Measurements from ENCODE around the gene AOPEP. TPM values are rescaled to one million over a fixed set of nuclear protein-coding genes. Genes with fewer than 3 reads are reported as not detected.

Gene AOPEP
- total RNA-seq, 4 donors from 2014 or later, result 80.7 to 428 (median 126) TPM

DNA sequence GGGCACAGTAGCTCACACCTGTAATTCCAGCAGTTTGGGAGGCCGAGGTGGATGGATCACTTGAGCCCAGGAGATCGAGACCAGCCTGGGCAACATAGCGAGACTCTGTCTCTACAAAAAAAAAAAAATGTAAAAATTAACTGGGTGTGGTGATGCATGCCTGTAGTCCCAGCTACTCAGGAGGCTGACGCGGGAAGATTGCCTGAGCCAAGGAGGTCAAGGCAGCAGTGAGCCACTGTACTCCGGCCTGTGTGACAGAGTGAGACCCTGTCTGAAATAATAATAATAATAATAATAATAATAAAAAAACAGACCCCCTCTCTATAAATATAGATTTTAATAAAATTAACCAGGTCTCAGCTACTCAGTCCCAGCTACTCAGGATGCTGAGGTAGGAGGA lies 179.7 kb downstream of the AOPEP start:
- H3K4me1 ChIP-seq, result peaks cover 0 to 14% of the 10 kb centered on the region in 2 donors
- no peak overlapping the region for H3K4me3 ChIP-seq
- H3K27ac ChIP-seq, result peak overlapping the region in 1 of 2 donors; percentile 79
- no peaks in the 10 kb centered on the region for H3K9me3 ChIP-seq
- no peak for DNase-seq
- TF ChIP-seq, protein P1, sequence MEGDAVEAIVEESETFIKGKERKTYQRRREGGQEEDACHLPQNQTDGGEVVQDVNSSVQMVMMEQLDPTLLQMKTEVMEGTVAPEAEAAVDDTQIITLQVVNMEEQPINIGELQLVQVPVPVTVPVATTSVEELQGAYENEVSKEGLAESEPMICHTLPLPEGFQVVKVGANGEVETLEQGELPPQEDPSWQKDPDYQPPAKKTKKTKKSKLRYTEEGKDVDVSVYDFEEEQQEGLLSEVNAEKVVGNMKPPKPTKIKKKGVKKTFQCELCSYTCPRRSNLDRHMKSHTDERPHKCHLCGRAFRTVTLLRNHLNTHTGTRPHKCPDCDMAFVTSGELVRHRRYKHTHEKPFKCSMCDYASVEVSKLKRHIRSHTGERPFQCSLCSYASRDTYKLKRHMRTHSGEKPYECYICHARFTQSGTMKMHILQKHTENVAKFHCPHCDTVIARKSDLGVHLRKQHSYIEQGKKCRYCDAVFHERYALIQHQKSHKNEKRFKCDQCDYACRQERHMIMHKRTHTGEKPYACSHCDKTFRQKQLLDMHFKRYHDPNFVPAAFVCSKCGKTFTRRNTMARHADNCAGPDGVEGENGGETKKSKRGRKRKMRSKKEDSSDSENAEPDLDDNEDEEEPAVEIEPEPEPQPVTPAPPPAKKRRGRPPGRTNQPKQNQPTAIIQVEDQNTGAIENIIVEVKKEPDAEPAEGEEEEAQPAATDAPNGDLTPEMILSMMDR (IDR thresholded peaks at IDR 0.05), result no peak
- no peak for TF ChIP-seq POLR2A (IDR thresholded peaks at IDR 0.05)
- intact Hi-C loops (cut with DNase I; ENCODE audit: low total_unique reads), result no loop called here
- H3K36me3 ChIP-seq, result no peaks in the 10 kb centered on the region
- no peaks in the 10 kb centered on the region for H3K27me3 ChIP-seq

DNA sequence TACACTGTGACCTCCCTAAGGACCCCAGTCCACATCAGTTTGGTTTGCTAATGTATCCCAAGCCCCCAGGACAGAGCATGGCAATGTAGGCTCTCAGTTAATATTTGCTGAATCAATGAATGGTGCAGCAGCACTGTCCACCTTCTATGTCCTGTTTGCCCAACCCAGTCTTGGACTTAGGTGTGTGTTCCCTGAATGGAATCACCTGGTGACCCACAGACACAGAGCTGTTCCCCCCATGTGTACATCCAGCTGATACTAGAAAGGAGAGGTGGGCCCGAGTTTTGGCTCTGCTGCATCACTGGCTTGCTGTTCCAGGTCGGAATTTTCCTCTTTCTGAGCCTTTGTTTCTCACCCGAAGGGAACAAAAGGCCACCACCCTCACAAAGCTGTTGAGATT lies 180.2 kb downstream of the AOPEP start:
- DNase-seq, result no peak
- Histone ChIP-seq H3K4me3 (no peak overlapping the region), H3K36me3 (no peaks in the 10 kb centered on the region), H3K27ac (peak overlapping the region; percentile 79 to 85), H3K4me1 (peaks cover 0 to 9% of the 10 kb centered on the region in 2 donors), H3K27me3 (no peaks in the 10 kb centered on the region), H3K9me3 (no peaks in the 10 kb centered on the region)
- TF ChIP-seq, protein P1 (IDR thresholded peaks at IDR 0.05), result no peak
- no peak for TF ChIP-seq POLR2A (IDR thresholded peaks at IDR 0.05)
- intact Hi-C loops (cut with DNase I; ENCODE audit: low total_unique reads), result no loop called here

DNA sequence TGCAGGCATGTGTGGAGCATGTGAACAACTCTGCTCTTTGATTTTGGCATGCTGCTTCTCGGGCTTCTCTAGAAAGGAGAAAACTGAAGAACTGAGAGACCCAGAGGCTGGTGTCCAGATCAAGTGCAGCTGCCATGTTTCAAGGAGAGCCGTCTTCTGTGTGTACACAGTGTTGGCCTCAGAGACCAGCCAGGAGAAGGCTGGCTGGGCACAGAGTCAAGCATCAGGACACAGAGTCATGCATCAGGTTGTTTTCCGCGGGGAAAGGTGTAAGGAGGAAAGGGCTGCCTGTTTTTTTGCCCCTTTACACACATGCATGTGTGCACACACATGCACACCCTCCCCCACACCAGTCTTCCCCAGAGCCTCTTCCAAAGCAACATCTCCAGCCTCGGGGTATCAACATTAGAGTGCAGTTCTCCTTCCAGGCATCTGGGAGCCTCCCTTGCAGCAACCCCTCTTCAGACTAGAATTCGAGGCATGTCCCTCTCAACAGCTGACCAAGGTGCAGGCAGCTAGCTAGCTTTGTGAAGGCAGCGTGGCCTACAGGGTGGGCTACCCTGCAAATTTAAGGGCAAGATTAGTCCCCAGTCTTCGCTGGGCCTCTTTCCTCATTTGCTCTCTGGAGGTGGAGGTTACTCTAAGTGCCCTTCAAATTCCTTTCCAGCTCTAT lies 180.9 kb downstream of the AOPEP start:
- Histone ChIP-seq H3K4me3 (no peak overlapping the region), H3K9me3 (no peaks in the 10 kb centered on the region), H3K27me3 (no peaks in the 10 kb centered on the region), H3K27ac (peak overlapping the region; percentile 79 to 85), H3K36me3 (no peaks in the 10 kb centered on the region), H3K4me1 (peaks cover 0 to 2% of the 10 kb centered on the region in 2 donors)
- TF ChIP-seq, protein P1 (IDR thresholded peaks at IDR 0.05), result no peak
- TF ChIP-seq POLR2A (IDR thresholded peaks at IDR 0.05), result no peak
- intact Hi-C loops (cut with DNase I; ENCODE audit: low total_unique reads), result no loop called here
- DNase-seq, result no peak

DNA sequence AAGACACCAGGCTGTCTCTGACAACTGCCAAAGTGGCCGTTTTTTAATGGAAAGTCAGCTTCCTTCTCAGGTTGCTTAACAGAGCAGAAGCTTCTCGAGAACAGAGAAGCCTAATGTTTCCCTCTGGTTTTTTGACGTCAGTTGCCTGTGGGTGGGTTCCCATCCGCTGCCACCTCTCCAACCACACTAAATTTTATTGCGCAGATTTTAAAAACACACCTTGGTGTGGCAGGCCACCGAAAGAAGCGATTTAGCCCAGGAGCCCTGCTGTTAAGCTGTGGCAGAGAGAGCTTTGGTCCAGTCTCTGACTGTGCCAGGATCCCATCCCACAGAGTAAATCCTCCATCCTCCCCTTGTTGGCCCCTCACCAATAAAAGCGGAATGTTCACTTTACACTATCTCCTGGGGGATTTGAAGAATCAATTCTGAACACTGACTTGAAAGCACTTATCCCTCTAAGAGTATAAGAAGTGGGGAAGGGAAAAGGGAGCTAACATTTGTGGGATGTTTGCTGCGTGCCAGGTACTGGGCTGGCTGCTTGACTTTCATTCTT lies 181.6 kb downstream of the AOPEP start:
- H3K27me3 ChIP-seq, result no peaks in the 10 kb centered on the region
- H3K4me1 ChIP-seq, result no peaks in the 10 kb centered on the region
- TF ChIP-seq POLR2A (IDR thresholded peaks at IDR 0.05), result peak in 1 of 2 donors; percentile 24
- TF ChIP-seq, protein P1 (IDR thresholded peaks at IDR 0.05), result no peak
- no peak for DNase-seq
- intact Hi-C loops (cut with DNase I; ENCODE audit: low total_unique reads), result no loop called here
- H3K9me3 ChIP-seq, result no peaks in the 10 kb centered on the region
- H3K27ac ChIP-seq, result peak overlapping the region; percentile 79 to 85
- no peak overlapping the region for H3K4me3 ChIP-seq
- H3K36me3 ChIP-seq, result no peaks in the 10 kb centered on the region

GRCh38 chr9:94908583-94909249 lies 182.2 kb downstream of the AOPEP start:
- DNase-seq, result no peak
- intact Hi-C loops (cut with DNase I; ENCODE audit: low total_unique reads), result no loop called here
- Histone ChIP-seq H3K4me3 (no peak overlapping the region), H3K27me3 (no peaks in the 10 kb centered on the region), H3K27ac (peak overlapping the region; percentile 79 to 85), H3K36me3 (no peaks in the 10 kb centered on the region), H3K9me3 (no peaks in the 10 kb centered on the region), H3K4me1 (peaks cover 2 to 4% of the 10 kb centered on the region in 2 donors)
- no peak for TF ChIP-seq POLR2A (IDR thresholded peaks at IDR 0.05)
- TF ChIP-seq, protein P1 (IDR thresholded peaks at IDR 0.05), result no peak

Data from uterus (tissue), 4 donors.